Mesenteric fat pad (tissue), 1 donor: Measurements from ENCODE around the gene PNMA6A. TPM values are rescaled to one million over a fixed set of nuclear protein-coding genes. Genes with fewer than 3 reads are reported as not detected.
"Not testable (repeated sequence)": the region's sequence is repeated elsewhere in the genome, so short reads cannot be mapped to it uniquely, and the experiment has no call there.

Experiments
- DNase-seq: peaks from one replicate; pipeline ENCODE4 v3.0.0-alpha.2; 2020; ENCODE audit warnings: low spot score
- long read RNA-seq: library from polyadenylated mRNA; unstranded; transcript quantifications from one replicate; pipeline ENCODE4 v2.0.0, GENCODE V29; 2020
- total RNA-seq: library from RNA; stranded (reverse); fragmentation: NEBNext Ultra II Directional; extraction: Animal tissue kit (Norgen Biotek cat#: 25700); gene quantifications from one replicate; pipeline ENCODE4 v1.2.1, GENCODE V29; 2021
- donor health status: DM: yes; HTN: yes; CAD: no.

The PNMA6A gene
- 2.5 TPM for total RNA-seq
- long read RNA-seq, result 0 reads

- DNase-seq, result not testable (repeated sequence)
These were observed at the start of gene PNMA6A for GRCh38 chrX:153071909-153072583. Gene PNMA6A, plus strand, starts transcription at chrX:153072454. Its CDS starts 609 bp downstream, at chrX:153073063.

DNA sequence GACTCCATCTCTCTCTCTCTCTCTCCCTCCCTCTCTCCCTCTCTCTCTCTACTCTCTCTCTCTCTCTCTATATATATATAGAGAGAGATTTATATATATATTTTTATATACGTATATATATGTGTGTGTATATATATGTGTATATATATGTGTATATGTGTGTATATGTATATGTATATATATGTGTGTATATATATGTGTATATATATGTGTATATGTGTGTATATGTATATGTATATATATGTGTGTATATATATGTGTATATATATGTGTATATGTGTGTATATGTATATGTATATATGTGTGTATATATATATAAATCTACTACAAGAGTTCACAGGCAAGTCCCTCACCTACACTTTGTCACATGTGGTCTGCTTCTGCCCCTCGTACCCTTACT, 45.8 kb upstream of the PNMA6A start:
- not testable (repeated sequence) for DNase-seq

- DNase-seq, result not testable (repeated sequence)
These were observed 43.8 kb upstream of the PNMA6A start for GRCh38 chrX:153028487-153028886.

GRCh38 chrX:153029162-153029561, 43.1 kb upstream of the PNMA6A start:
- DNase-seq, result no peak

GRCh38 chrX:153029875-153030274, 42.4 kb upstream of the PNMA6A start:
- no peak for DNase-seq

GRCh38 chrX:153030801-153031200, 41.5 kb upstream of the PNMA6A start:
- no peak for DNase-seq

- peak; percentile 95 for DNase-seq
These were observed 39.7 kb upstream of the PNMA6A start for GRCh38 chrX:153032397-153033118.

DNA sequence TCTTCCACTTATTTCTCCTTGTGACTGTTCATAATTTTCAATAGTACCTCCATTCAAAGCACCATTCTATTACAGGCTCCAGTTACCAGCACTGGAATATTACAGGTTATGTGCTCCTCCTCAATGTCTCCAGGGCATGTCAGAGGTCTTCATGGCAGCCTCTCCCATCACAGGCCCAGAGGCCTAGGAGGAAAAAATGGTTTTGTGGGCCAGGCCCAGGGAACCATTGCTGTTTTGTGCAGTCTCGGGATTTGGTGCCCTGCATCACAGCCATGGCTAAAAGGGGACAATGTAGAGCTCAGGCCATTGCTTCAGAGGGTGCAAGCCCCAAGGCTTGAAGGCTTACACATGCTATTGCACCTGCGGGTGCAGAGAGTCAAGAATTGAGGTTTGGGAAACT, 23.2 kb upstream of the PNMA6A start:
- no peak for DNase-seq

DNA sequence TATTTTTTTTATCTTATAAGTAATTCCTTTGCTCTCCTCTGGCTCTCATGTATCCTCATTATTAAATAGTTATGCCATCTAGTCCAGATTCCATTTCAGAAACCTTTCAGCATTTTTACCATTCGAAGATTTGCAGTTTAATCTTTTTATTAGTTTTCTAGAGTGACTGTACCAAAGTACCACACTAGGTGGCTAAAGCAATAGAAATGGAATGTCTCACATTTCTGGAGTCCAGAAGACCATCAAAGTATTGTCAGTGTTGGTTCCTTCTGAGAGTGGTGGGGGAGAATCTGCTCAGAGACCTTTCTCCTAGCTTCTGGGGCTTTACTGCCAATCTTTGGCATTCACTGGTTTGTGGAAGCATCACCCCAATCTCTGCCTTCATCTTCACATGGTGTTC, 19.7 kb upstream of the PNMA6A start:
- no peak for DNase-seq

GRCh38 chrX:153055871-153056749, 16.1 kb upstream of the PNMA6A start, which contains the start of gene PNMA3:
Gene PNMA3, plus strand, starts transcription at chrX:153056470. Its CDS starts 586 bp downstream, at chrX:153057056.
- DNase-seq, result no peak

DNA sequence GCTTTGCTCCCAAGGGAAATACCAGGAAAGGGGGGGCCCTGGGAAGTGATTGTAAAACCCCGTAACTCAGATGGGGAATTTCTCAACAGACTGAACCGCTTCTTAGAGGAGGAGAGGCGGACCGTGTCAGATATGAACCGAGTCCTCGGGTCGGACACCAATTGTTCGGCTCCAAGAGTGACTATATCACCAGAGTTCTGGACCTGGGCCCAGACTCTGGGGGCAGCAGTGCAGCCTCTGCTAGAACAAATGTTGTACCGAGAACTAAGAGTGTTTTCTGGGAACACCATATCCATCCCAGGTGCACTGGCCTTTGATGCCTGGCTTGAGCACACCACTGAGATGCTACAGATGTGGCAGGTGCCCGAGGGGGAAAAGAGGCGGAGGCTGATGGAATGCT, 15.0 kb upstream of the PNMA6A start:
- no peak for DNase-seq

DNA sequence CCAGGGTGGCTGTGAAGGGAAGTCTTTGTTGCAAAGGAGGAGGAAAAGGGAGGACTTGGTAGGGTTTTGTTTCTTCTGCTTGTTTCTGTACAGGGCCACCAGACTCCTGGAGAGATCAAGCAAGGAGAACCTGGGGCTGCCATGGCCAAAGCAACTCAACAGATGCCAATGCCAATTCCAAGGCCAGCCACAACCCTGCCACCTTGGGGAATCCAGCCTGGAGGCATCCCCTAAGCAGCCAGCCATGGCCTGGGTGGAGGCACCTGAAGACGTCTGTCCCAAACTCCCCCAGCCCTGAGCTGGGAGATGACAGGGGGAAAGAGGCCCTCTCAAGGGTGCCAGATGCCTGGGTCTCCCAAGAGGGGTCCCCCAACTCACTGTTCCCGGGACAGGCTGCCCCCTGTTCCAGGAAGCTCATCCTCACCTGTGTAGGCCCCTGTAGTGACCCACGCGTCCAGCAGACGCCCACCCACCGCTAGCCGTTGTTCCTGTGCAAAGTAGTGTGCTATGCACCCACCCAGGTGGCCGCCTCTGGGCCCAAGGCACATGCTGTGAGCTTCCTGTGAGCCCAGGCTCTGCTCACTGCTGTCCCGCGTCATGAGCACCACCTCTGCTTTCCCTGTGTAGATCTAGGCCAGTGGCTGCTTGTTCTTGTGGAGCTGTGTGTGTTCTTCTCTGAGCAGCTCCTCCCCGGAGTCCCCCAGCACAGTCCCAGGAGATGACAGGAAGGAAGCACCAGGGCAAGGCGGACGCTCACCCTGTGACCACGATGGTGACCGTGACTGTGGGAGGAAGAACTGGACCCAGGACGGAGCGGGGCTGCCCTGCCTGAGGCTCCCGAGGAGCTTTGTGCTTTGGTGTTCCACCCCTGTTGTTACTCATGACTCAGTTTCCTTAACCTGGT, 12.8 kb upstream of the PNMA6A start:
- no peak for DNase-seq

DNA sequence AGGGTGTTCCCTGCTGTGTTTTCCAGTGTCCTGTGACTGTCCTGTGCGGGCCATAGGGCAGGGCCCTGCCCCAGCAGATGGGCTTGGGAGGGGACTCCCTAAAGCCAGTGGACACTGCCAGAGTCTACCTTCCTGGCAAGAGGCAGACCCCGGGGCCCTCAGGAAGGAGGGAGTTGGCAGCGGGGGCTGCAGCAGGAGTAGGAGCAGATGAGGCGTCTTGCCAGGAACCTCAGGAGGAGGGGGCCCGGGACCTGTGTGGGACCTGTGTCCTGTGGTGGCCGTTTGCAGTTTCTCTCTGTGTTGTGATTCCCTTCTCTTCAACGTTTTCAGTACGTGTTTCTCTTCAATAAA, 12.2 kb upstream of the PNMA6A start:
- DNase-seq, result no peak

DNA sequence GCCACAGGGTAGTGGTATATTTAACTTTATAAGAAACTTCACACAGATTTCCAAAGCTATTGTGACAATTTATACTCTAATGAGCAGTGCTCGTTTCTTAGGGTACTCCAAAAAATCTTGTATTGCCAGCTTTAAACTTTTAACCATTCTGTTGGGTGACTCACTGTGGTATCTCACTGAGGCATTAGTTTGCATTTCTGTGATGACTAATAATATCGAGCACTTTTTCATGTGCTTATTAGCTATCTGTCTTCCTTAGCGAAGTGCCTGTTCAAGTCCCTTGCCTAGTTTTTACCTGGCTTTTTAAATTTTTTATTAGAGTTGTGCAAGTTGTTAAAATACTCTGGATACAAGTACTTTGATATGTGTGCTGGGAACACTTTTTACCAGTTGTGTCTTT, 10.5 kb upstream of the PNMA6A start:
- DNase-seq, result no peak

DNA sequence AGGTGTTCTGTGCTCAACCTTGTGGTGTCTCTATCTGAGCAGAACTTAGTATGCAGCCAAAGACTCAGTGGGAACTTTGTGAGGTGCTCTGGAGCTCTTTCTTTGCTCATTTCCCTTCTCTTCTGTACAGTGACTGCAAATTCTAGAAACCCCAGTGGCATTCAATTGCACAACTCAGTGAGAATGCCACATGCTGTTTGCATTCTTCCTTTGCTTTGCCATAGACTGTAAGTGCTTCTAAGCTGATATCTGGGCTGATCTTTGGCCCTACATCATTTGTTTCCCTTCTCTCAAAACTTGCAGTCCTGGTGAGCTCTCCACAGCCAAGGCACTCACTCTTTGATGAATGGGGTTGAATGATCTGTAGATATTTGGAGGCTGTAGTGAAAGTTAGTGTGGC, 8.9 kb upstream of the PNMA6A start:
- DNase-seq, result no peak

DNA sequence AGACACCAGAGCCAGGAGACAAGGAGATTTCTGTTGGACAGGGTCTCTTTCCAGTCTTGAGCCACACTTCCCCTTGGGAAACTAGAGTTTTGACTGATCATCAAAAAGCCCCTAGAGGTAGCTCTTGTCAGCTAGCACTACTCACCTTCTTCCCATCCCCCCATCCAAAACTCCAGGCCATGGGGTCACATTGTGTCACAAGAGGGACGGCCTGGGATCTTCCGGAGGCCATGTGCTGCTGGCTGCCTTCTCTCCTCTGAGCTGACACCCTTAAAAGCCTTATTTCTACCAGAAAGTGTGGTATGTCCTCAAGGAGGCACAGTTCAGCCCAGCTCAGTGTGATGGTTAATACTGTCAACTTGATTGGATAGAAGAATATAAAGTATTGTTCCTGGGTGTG, 8.2 kb upstream of the PNMA6A start:
- DNase-seq, result no peak

GRCh38 chrX:153065389-153065788, 6.9 kb upstream of the PNMA6A start:
- no peak for DNase-seq

DNA sequence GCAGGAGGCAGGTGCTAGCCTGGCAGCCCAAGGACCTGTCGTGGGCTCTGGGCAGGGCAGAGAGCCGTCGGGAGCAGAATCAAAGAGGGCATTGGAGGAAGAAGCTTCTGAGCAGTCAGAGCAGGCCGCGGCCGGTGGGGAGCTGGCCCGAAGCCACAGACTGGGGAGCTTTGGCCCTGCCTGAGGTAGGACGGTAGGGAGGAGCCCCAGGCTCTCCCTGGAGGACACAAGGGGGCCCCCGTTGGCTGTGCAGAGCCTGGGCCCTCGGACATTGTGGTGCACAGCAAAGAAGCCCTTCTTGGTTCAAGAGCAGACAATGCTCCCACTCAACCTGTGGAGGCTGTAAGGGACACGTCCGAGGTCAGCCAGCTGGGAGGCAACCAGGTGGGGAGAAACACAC, 5.9 kb upstream of the PNMA6A start:
- DNase-seq, result not testable (repeated sequence)

GRCh38 chrX:153073331-153073730, 1.1 kb downstream of the PNMA6A start:
- not testable (repeated sequence) for DNase-seq

DNA sequence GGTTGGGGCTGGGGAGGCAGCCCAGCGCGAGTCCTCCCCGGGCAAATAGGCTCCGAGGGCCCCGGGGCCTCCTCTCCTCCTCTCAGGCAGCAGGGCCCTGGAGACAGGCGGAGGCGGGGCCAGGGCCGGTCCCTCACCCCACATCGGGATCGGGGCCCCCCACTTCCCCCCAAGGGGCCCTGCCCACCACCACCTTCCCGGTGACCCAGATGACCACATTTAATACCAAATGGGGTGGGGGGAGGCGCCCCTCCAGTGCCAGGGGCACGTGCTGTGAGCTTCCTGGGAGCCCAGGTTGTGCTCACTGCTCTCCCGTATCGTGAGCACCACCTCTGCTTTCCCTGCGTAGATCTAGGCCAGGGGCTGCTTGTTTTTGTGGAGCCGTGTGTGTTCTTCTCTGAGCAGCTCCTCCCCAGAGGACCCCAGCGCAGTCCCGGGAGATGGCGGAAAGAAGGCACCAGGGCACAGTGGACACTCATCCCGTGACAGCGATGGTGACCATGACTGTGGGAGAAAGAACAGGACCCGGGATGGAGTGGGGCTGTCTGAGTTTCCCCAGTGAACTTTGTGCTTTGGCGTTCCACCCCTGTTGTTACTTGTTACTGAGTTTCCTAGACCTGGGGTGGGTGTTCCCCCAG, 2.1 kb downstream of the PNMA6A start:
- DNase-seq, result no peak
